Endothelial cell (in vitro differentiated cells): Measurements from ENCODE around the gene CD40. TPM values are rescaled to one million over a fixed set of nuclear protein-coding genes. Genes with fewer than 3 reads are reported as not detected.
"Not testable (repeated sequence)": the region's sequence is repeated elsewhere in the genome, so short reads cannot be mapped to it uniquely, and the experiment has no call there.

Experiments
- DNase-seq: peaks from one replicate; pipeline ENCODE4 v3.0.0; 2021; ENCODE audit warnings: low spot score
- H3K27ac Mint-ChIP-seq: one replicate; pipeline ENCODE4 v1.8.0; 2021; ENCODE audit warnings: mixed read lengths, inconsistent platforms; ENCODE audit not compliant: unreplicated experiment
- H3K27me3 Mint-ChIP-seq: one replicate; pipeline ENCODE4 v1.8.0; 2021; ENCODE audit warnings: mild to moderate bottlenecking, moderate library complexity, mixed read lengths, inconsistent platforms; ENCODE audit not compliant: unreplicated experiment
- H3K36me3 Mint-ChIP-seq: one replicate; pipeline ENCODE4 v1.8.0; 2021; ENCODE audit warnings: mild to moderate bottlenecking, low read depth, mixed read lengths, inconsistent platforms; ENCODE audit not compliant: unreplicated experiment
- H3K4me1 Mint-ChIP-seq: one replicate; pipeline ENCODE4 v1.8.0; 2021; ENCODE audit warnings: mild to moderate bottlenecking, mixed read lengths, inconsistent platforms; ENCODE audit not compliant: unreplicated experiment
- H3K4me3 Mint-ChIP-seq: one replicate; pipeline ENCODE4 v1.8.0; 2021; ENCODE audit warnings: mild to moderate bottlenecking, mixed read lengths, inconsistent platforms; ENCODE audit not compliant: unreplicated experiment
- H3K9me3 Mint-ChIP-seq: one replicate; pipeline ENCODE4 v1.8.0; 2021; ENCODE audit warnings: mixed read lengths, inconsistent platforms; ENCODE audit not compliant: unreplicated experiment
- CTCF ChIP-seq: fragments of 200-600 bp; sonication (generic); IDR thresholded peaks from one replicate; pipeline ENCODE4 v1.5.0; 2021; ENCODE audit warnings: antibody characterized with exemption; ENCODE audit not compliant: unreplicated experiment
- total RNA-seq: library from RNA; stranded (reverse); fragmentation: NEBNext Ultra II Directional; extraction: Animal tissue kit (Norgen Biotek cat#: 25700); gene quantifications from one replicate; pipeline ENCODE4 v1.2.1, GENCODE V29; 2021; ENCODE audit not compliant: unreplicated experiment

Gene CD40
- total RNA-seq, 1 donor from 2014 or later, result 69.4 TPM

- Mint-ChIP-seq H3K4me3 (no peak overlapping the region), H3K4me1 (no peaks in the 10 kb centered on the region), H3K27me3 (no peaks in the 10 kb centered on the region), H3K27ac (no peak overlapping the region), H3K36me3 (no peaks in the 10 kb centered on the region), H3K9me3 (no peaks in the 10 kb centered on the region)
- DNase-seq, result peak; percentile 48
- TF ChIP-seq CTCF, result no peak
Measured at GRCh38 chr20:46099491-46100287, 18.4 kb upstream of the CD40 start.

- H3K4me3 Mint-ChIP-seq, result peak overlapping the region; percentile 68
- not testable (repeated sequence) for DNase-seq, H3K27ac Mint-ChIP-seq, H3K27me3 Mint-ChIP-seq, H3K36me3 Mint-ChIP-seq, H3K9me3 Mint-ChIP-seq, H3K4me1 Mint-ChIP-seq
Measured at GRCh38 chr20:46100444-46100843, 17.7 kb upstream of the CD40 start.

GRCh38 chr20:46100988-46101387 is 17.1 kb upstream of the CD40 start:
- DNase-seq, result no peak
- H3K4me3 Mint-ChIP-seq, result peak overlapping the region; percentile 68
- no peak overlapping the region for H3K27ac Mint-ChIP-seq
- H3K4me1 Mint-ChIP-seq, result no peaks in the 10 kb centered on the region
- no peaks in the 10 kb centered on the region for H3K27me3 Mint-ChIP-seq
- no peaks in the 10 kb centered on the region for H3K36me3 Mint-ChIP-seq
- TF ChIP-seq CTCF, result no peak
- H3K9me3 Mint-ChIP-seq, result no peaks in the 10 kb centered on the region

GRCh38 chr20:46101957-46102356 is 16.2 kb upstream of the CD40 start:
- Mint-ChIP-seq H3K36me3 (no peaks in the 10 kb centered on the region), H3K4me3 (no peak overlapping the region), H3K4me1 (no peaks in the 10 kb centered on the region), H3K9me3 (no peaks in the 10 kb centered on the region), H3K27ac (no peak overlapping the region), H3K27me3 (no peaks in the 10 kb centered on the region)
- no peak for DNase-seq
- TF ChIP-seq CTCF, result no peak

GRCh38 chr20:46102940-46103339 is 15.2 kb upstream of the CD40 start:
- no peak for TF ChIP-seq CTCF
- Mint-ChIP-seq H3K27ac (no peak overlapping the region), H3K9me3 (no peaks in the 10 kb centered on the region), H3K27me3 (no peaks in the 10 kb centered on the region), H3K36me3 (no peaks in the 10 kb centered on the region), H3K4me3 (no peak overlapping the region), H3K4me1 (no peaks in the 10 kb centered on the region)
- DNase-seq, result no peak
